AG09309 (cell line): ENCODE data around the gene MAP10.

Source experiments
- DNase-seq: peaks from one replicate; pipeline ENCODE4 v3.0.0-alpha.2; 2010; ENCODE audit warnings: low read depth
- H3K4me3 ChIP-seq: 2 replicates; pipeline ENCODE4 v1.5.1; 2011; ENCODE audit warnings: mild to moderate bottlenecking, low read depth, low read length, moderate library complexity; ENCODE audit not compliant: control insufficient read depth
- TF ChIP-seq, protein P1 (sequence below): IDR thresholded peaks from 2 replicates; pipeline ENCODE4 v1.5.1; 2011; ENCODE audit warnings: mild to moderate bottlenecking, low read depth, low read length, inconsistent platforms; ENCODE audit not compliant: insufficient read depth, control insufficient read depth; ENCODE audit errors: missing control alignments

Gene MAP10

DNA sequence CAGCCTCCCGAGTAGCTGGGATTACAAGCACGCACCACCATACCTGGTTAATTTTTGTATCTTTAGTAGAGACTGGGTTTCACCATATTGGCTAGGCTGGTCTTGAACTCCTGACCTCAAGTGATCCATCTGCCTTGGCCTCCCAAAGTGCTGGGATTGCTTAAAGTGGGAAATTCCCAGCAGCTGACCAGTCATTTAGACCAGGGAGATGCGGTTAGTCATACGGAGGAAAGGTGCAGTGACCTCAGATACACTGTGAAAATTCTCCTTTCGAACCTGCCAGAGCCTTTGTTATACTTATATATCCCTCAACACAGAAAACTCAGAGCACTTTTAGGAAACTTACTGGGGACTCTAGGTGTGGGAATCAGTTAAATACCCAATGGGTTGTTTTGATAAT lies 39.6 kb downstream of the MAP10 start:
- no peak for DNase-seq
- no peak overlapping the region for H3K4me3 ChIP-seq
- TF ChIP-seq, protein P1, sequence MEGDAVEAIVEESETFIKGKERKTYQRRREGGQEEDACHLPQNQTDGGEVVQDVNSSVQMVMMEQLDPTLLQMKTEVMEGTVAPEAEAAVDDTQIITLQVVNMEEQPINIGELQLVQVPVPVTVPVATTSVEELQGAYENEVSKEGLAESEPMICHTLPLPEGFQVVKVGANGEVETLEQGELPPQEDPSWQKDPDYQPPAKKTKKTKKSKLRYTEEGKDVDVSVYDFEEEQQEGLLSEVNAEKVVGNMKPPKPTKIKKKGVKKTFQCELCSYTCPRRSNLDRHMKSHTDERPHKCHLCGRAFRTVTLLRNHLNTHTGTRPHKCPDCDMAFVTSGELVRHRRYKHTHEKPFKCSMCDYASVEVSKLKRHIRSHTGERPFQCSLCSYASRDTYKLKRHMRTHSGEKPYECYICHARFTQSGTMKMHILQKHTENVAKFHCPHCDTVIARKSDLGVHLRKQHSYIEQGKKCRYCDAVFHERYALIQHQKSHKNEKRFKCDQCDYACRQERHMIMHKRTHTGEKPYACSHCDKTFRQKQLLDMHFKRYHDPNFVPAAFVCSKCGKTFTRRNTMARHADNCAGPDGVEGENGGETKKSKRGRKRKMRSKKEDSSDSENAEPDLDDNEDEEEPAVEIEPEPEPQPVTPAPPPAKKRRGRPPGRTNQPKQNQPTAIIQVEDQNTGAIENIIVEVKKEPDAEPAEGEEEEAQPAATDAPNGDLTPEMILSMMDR = no peak

DNA sequence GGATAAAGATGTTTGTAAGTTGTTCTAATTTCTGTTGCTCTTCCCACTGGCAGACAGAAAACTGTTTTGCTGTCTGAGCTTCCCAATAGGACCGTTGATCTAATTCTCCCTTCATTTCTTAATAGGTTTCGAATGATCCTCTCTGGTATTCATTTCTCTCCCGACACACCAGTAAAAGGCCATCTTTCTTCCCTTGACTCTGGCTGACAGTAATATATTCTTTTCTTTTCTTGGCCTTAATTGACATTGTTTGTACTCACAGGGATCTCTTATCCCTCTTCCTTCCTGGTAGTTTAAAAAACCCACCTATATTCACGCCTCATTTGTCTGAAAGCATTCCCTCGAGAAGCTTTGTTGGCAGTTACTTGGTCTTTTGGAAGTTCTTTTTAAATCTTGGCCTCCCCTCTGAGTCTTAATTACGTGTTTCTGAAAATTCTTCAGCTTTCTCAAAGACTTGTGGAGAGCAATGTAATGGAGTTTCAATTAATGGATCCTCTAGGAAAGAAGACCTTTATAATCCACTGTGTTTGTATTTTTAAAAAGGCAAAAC lies 40.3 kb downstream of the MAP10 start:
- H3K4me3 ChIP-seq = no peak overlapping the region
- DNase-seq = no peak
- TF ChIP-seq, protein P1 = no peak

DNA sequence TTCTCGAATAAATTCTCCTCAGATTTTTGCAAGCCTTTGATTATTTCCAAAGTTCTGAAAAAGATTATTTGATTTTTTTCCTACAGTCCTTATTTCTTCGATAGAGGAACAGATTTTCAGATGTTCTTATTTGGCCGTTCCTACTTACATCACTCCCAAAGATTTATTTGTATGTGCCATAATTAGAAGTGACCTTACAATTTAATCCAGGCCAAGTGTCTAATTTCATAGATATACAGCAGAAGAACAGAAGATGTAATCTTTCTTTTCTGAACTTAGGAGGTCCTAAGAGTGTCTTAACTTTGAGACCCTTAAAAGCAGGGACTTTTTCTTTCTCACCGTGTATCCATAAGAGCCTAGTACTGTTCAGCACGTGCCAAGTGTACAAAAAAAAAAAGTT lies 46.3 kb downstream of the MAP10 start:
- no peak for DNase-seq
- TF ChIP-seq, protein P1 = no peak
- no peak overlapping the region for H3K4me3 ChIP-seq

DNA sequence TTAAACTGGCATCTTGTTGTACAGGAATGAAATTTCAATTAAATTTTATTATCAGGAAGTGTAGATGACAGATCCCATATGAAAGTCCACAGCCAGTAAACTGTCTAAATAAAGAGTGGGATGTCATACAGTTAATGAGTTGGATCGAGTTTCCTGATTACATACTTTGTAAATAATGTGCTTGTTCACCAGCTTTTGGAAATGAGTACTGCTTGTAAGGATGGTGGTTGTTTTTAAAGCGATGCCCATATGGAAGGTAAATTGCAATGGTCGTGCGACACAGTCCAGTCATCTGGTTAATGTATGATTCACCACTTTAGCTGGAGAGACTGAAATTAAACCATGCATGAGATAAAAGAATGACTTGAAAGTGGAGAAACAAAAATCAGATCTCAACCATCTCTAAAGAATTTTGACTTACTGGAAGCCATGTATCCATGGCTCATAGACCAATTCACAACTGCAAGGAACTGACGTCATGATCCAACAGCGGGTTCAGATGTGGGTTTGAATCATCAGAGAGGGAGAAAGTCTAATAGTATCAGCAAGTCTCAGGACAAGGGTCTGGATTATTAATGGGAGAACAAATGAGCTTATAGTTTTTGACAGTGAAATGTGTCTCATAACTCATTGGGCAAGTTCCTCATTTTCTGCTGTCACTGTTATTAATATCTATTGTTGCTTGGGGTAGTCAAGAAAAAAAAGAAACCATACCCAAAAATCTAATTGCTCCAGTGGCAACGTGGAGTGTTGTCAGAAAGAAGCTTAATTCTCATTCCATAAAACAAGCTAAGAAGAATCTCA lies 49.0 kb downstream of the MAP10 start:
- peak; percentile 86 for DNase-seq
- TF ChIP-seq, protein P1 = no peak
- H3K4me3 ChIP-seq = no peak overlapping the region

DNA sequence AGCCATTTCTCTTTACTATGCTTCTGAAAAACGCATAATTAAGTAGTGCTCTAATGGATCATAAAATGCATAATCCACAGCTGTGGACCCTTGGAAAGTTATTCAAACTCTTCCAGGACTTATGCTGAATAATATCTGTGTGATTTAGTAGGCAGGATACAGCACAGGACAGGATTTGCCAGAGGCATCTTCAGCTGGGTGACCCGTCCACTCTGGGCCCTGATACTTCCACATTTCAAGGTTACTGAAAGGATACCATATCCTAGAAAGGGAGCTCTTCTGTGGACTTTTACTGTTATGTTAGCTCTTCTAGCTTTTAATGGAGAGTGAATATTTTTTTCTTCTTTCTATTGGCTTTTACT lies 49.6 kb downstream of the MAP10 start:
- no peak for DNase-seq
- H3K4me3 ChIP-seq = no peak overlapping the region

DNA sequence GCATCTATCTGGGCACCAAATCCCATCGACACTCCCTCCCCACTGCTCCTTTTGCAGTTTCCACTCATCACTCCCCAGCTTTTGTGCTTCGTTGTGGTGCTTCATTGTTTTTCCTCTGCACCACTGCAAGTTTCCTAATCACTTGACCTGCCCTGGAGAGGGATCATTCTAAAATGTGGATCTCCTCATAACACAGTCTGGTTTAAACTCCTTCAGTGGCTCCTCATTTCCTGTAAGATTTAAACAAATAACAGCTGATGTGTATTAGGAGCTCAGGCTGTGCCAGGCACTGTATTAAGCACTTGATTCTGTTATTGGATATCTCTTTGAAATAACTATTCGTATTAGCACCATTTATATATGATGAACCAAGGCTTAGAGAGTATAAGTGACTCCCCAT lies 51.3 kb downstream of the MAP10 start:
- TF ChIP-seq, protein P1 = no peak
- no peak overlapping the region for H3K4me3 ChIP-seq
- DNase-seq = no peak

More for the DNA sequence above, 49.6 kb downstream of the MAP10 start:
- TF ChIP-seq, protein P1 = no peak
